HG03442 (cell line): ENCODE measurements around the gene ATP5PB.

Source experiments
- ATAC-seq: cut with Tn5 transposase; IDR thresholded peaks from one replicate; pipeline ENCODE4 v1.9.1; 2021; ENCODE audit warnings: mild to moderate bottlenecking, moderate library complexity; ENCODE audit not compliant: unreplicated experiment

ATP5PB gene

DNA sequence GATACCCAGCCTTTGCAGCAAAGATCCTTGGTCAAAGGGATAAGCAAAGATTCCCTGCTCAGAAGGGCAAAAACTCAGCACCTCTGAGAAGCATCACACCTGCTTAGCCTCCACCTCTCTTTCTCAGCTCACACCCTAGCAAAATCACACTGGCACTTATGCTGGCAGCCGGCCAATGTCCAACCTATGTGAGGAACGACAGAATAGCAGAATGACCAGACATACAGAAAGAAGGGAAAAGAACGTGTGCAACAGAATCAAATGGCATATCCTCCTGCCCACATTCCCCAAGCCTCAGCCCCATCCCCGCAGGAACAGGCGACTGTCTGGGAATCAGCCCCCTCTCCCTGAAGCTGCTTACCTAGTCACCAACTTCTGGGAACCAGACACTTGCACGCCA lies 54.8 kb downstream of the ATP5PB start:
- ATAC-seq: no peak

DNA sequence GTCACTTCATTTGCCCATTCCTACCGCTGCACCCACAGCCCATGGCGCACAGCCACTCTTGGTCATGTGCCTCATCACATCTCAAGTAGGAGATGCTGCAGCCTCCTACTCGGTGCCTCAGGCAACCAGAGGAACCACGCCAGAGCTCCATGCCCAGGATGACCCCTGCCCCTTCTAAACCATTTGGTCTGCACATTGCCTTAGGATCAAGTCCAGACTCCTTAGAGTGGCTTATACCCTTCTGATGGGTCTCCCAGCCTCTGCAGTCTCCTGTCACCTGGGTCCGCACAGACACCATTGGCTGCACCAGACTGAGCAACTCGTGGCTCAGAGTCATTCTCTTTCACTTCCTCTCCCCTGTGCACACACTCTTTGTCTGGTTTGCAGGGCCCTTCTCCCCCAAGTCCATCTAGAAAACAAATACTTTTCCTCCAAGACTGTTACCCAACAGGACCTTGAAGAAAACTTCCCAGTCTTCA lies 56.4 kb downstream of the ATP5PB start:
- peak; percentile 51 for ATAC-seq

DNA sequence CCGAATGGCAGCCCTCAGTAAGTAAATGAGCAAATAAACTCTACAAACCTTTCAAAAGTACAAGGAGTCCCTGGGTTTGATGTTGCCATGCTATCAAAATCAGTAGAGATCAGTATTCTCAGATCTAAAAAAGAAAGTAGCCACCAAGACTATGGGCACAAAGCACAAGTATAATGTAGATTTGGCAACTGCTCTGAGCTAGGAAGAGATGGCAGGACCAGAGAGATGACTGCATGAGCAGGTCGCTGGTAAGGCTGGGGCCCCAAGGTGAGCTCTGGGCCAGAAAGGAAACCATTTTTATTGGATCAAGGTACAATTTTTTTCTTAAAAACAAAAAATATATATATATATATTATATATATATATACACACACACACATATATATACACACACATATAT lies 57.3 kb downstream of the ATP5PB start:
- ATAC-seq: no peak

DNA sequence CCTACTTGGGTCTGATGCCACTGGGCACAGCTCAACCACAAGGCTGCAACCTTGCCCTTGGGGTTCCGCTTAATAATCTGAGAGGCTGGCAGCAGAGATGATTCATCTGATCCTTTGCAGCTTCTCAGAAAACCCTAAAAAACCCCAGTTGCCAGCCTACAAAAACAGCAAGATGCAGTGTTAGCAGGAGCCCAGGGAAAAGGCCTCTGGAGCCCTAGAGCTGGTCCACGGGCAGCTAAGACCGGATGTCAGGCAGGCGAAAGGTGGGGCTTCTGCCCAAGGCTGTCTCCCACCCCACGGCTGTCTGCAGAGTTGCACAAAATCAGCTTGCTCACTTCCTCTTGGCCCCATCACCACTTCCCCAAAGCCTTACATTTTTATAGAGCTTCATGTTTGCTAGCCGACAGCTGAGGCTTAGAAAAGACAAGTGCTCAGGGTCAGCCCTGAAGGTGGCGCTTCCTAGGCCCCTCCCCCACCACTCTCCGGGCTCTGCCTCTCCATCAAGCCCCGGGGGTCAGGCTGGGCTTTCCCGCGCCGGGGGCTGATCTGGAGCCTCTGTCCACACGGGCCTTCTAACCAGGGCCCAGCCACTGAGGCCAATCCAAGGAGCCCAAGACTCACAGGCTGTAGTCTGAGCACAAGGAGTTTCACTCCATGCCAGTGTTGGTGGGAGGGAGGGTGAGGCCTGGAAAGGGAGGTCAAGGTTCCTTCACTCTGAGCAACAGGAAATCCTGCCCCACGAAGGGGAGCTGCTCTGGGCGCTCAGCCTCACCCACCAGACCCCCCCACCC lies 58.3 kb downstream of the ATP5PB start:
- peak; percentile 38 for ATAC-seq

DNA sequence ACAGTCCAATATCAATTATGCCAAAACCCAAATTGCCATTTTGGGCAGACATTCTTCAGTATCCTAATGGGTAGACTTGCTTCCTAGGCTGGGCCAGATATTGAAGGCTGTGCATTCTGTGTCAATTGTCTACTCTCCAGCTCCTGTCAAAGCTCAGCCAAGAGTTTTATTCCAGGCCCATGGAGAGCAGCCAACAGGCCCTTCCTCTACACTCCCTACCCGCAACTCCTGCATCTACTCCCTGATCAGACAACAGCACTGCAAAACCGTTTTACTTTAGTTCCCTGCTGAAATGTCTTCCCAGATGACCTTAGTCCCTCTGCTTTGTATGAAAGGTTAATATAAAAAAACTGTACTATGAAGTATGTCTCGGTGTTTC lies 60.7 kb downstream of the ATP5PB start:
- no peak for ATAC-seq

DNA sequence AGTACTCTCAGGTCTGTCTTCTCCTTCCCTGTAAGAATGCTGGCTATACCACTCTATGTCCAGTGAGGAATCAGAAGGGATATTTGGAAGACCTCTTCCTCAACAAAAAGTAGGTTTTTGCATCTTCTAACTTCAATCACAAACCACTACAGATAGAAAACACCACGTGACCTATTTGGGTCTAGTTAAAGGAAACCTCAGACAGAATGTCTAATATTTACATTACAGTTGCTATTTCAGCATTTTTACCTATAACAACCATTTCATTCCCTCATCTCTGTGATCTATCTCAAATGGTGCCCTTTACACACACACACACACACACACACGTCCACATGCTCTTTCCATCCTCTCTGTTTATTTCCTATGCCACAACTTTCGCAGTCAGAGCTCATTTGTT lies 62.1 kb downstream of the ATP5PB start:
- ATAC-seq: no peak
